ENCODE results near the gene ZNF608.

DNA sequence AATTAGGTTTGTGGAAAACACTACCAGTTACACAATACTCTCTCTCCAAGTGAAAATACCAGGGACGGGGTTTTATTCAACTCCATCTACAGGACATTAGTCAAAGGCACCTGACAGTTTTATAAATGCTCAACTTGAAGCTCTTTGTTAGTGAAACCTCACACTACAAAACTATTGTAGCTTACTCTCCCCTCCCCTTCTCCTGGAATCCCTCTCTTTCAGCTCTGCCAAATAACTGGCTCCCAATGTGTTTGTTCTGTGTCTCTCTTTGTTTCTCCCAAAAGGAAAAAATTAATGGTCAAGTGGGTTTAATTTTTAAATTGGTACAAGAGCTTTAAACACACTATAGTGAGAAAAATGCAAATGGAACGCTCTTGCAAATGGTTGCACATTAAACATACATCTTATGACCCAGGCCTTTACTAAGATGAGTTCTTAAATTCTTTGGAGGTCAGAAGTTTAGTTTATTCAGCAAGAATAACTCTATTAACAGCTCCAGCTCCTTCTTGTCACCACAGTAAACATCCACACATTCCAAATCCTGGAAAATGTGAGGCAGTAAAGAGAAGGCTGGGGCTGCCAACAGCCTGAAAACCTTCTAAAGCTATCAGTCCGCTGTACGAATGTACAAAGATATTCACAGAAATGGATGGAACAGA lies 48.4 kb downstream of the ZNF608 start:
- TF ChIP-seq, protein P1, sequence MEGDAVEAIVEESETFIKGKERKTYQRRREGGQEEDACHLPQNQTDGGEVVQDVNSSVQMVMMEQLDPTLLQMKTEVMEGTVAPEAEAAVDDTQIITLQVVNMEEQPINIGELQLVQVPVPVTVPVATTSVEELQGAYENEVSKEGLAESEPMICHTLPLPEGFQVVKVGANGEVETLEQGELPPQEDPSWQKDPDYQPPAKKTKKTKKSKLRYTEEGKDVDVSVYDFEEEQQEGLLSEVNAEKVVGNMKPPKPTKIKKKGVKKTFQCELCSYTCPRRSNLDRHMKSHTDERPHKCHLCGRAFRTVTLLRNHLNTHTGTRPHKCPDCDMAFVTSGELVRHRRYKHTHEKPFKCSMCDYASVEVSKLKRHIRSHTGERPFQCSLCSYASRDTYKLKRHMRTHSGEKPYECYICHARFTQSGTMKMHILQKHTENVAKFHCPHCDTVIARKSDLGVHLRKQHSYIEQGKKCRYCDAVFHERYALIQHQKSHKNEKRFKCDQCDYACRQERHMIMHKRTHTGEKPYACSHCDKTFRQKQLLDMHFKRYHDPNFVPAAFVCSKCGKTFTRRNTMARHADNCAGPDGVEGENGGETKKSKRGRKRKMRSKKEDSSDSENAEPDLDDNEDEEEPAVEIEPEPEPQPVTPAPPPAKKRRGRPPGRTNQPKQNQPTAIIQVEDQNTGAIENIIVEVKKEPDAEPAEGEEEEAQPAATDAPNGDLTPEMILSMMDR (IDR thresholded peaks at IDR 0.05), result no peak
- TF ChIP-seq POLR2AphosphoS5 (IDR thresholded peaks at IDR 0.05; ENCODE audit: insufficient read depth in 1 of 2, low read depth in 1 of 2), result no peak
